Subcutaneous abdominal adipose tissue (tissue), 5 donors: ENCODE data around the gene ZFAND3.
A peak's percentile ranks its signal among the peaks of the same experiment; 100 is the strongest.

Experiments used
- H3K27ac ChIP-seq: one replicate; pipeline ENCODE4 v1.7.0; 2013; ENCODE audit warnings: low read depth, mild to moderate bottlenecking, inconsistent platforms, low read length, moderate library complexity
- H3K27me3 ChIP-seq, 5 donors: one replicate each; pipeline ENCODE4 v1.7.0; 2013; ENCODE audit warnings: low read length in 5 of 5, inconsistent platforms in 1 of 5; ENCODE audit not compliant: control insufficient read depth in 5 of 5, insufficient read depth in 4 of 5
- H3K36me3 ChIP-seq, 5 donors: one replicate each; pipeline ENCODE4 v1.7.0; 2013; ENCODE audit warnings: low read length in 5 of 5; ENCODE audit not compliant: control insufficient read depth in 5 of 5, insufficient read depth in 5 of 5
- H3K4me1 ChIP-seq, 5 donors: one replicate each; pipeline ENCODE4 v1.7.0; 2013; ENCODE audit warnings: low read length in 5 of 5, mild to moderate bottlenecking in 3 of 5, moderate library complexity in 1 of 5; ENCODE audit not compliant: control insufficient read depth in 5 of 5, insufficient read depth in 5 of 5
- H3K4me3 ChIP-seq, 5 donors: one replicate each; pipeline ENCODE4 v1.7.0; 2013; ENCODE audit warnings: low read length in 5 of 5, low read depth in 1 of 5
- H3K9ac ChIP-seq, 5 donors: one replicate each; pipeline ENCODE4 v1.7.0; 2013; ENCODE audit warnings: low read length in 5 of 5, mild to moderate bottlenecking in 4 of 5, moderate library complexity in 3 of 5
- H3K9me3 ChIP-seq, 5 donors: one replicate each; pipeline ENCODE4 v1.7.0; 2013; ENCODE audit warnings: low read length in 5 of 5; ENCODE audit not compliant: control insufficient read depth in 5 of 5
- donor health status: healthy.
- donor health status: healthy.
- donor health status: healthy.
- donor health status: healthy.
- donor health status: healthy.

The ZFAND3 gene

GRCh38 chr6:37783856-37784584 lies 35.5 kb upstream of the ZFAND3 start:
- Histone ChIP-seq H3K27me3 (peaks cover 0 to 22% (median 7%) of the 10 kb centered on the region in 5 donors), H3K9ac (peak overlapping the region; percentile 54 to 79 (median 64)), H3K4me3 (peak overlapping the region; percentile 65 to 85 (median 76)), H3K9me3 (no peaks in the 10 kb centered on the region), H3K36me3 (no peaks in the 10 kb centered on the region), H3K27ac (no peak overlapping the region), H3K4me1 (peaks cover 2 to 20% (median 17%) of the 10 kb centered on the region in 5 donors)

DNA sequence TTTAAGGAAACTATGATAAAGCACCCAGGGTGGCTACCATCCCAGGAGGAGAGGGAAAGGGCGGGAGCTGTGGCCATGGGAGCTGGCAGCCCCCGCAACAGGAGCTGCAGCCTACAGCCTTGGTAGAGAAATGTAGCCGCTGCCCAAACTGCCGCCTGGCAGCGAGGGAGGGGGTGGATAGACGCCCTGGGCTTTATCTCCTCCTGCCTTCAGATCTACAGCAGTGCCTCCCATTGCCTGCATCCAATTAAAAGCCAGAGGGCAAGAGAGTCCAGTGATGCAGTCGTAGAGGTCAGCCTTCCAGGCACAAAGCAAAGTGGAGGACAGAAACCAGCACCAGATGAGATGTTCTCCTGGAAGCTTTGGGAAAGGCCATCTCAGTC lies 35.0 kb upstream of the ZFAND3 start:
- Histone ChIP-seq H3K9me3 (no peaks in the 10 kb centered on the region), H3K4me3 (peak overlapping the region in 3 of 5 donors; percentile 65 to 79 (median 74)), H3K36me3 (no peaks in the 10 kb centered on the region), H3K27ac (no peak overlapping the region), H3K27me3 (peaks cover 0 to 22% (median 7%) of the 10 kb centered on the region in 5 donors), H3K9ac (peak overlapping the region in 1 of 5 donors; percentile 79), H3K4me1 (peaks cover 2 to 20% (median 17%) of the 10 kb centered on the region in 5 donors)

DNA sequence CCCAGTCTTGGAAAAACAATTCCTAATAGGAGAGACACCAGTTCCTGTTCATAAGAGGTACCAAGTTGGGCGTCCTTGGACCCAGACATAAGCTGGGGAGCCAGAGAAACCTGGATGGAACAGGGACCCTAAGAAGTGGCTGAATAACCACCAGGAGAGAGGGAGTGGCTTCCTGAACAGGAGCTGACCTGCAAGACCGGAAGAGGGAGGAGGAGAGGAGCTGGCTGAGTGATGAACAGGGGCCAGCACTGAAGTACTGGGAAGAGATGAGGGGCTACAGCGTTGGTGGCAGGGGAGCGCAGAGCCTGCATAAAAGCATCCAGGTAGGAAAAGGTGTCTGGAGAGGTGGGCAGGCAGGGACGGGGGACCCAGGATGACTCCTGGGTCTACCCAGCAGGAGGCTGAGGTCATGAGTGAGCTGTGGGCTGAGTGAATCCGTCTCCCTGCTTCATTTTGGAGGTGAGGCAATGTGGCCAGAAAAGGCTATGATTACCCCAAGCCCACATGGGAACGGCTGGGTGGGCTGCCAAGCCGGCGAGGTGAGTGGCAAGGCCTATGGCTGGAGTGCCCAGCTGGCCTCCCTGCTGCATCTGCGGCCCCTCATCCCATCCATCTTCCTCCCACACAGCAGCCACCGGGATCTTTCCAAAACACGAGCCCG lies 34.4 kb upstream of the ZFAND3 start:
- peaks cover 0 to 22% (median 7%) of the 10 kb centered on the region in 5 donors for H3K27me3 ChIP-seq
- H3K9ac ChIP-seq: no peak overlapping the region
- H3K9me3 ChIP-seq: no peaks in the 10 kb centered on the region
- no peaks in the 10 kb centered on the region for H3K36me3 ChIP-seq
- H3K27ac ChIP-seq: no peak overlapping the region
- no peak overlapping the region for H3K4me3 ChIP-seq
- peaks cover 2 to 20% (median 17%) of the 10 kb centered on the region in 5 donors for H3K4me1 ChIP-seq

GRCh38 chr6:37785663-37786270 lies 33.8 kb upstream of the ZFAND3 start:
- no peak overlapping the region for H3K4me3 ChIP-seq
- no peaks in the 10 kb centered on the region for H3K9me3 ChIP-seq
- no peak overlapping the region for H3K27ac ChIP-seq
- no peaks in the 10 kb centered on the region for H3K36me3 ChIP-seq
- H3K27me3 ChIP-seq: peaks cover 0 to 22% (median 7%) of the 10 kb centered on the region in 5 donors
- H3K9ac ChIP-seq: no peak overlapping the region
- peaks cover 2 to 22% (median 17%) of the 10 kb centered on the region in 5 donors for H3K4me1 ChIP-seq

- no peaks in the 10 kb centered on the region for H3K9me3 ChIP-seq
- H3K36me3 ChIP-seq: no peaks in the 10 kb centered on the region
- peaks cover 0 to 17% (median 7%) of the 10 kb centered on the region in 5 donors for H3K27me3 ChIP-seq
- no peak overlapping the region for H3K4me3 ChIP-seq
- no peak overlapping the region for H3K27ac ChIP-seq
- H3K9ac ChIP-seq: no peak overlapping the region
- H3K4me1 ChIP-seq: peaks cover 2 to 33% (median 24%) of the 10 kb centered on the region in 5 donors
Observed at GRCh38 chr6:37787216-37787615, 32.3 kb upstream of the ZFAND3 start.

DNA sequence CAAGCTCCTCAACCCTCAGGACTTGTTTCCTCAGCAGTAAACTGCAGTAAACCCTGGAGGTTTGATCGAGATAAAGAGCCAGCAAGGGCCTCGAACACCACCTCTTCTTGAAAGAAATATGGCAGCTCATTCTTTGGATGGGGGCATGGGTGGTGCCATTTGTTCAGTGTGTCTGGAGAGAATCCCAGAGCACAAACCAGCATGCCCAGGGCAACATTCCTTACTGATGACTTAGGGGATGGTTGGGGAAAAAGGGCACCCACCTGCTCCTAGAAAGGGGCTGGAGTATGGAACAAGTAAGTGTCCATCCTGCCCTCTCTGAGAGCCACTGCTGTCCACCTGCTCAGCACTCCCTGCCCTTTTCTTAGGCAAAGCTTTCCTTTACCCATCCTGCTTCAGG lies 31.3 kb upstream of the ZFAND3 start:
- Histone ChIP-seq H3K9ac (no peak overlapping the region), H3K4me1 (peaks cover under 1 to 27% (median 22%) of the 10 kb centered on the region in 5 donors), H3K4me3 (no peak overlapping the region), H3K27me3 (peaks cover 0 to 17% (median 7%) of the 10 kb centered on the region in 5 donors), H3K9me3 (no peaks in the 10 kb centered on the region), H3K27ac (no peak overlapping the region), H3K36me3 (no peaks in the 10 kb centered on the region)

DNA sequence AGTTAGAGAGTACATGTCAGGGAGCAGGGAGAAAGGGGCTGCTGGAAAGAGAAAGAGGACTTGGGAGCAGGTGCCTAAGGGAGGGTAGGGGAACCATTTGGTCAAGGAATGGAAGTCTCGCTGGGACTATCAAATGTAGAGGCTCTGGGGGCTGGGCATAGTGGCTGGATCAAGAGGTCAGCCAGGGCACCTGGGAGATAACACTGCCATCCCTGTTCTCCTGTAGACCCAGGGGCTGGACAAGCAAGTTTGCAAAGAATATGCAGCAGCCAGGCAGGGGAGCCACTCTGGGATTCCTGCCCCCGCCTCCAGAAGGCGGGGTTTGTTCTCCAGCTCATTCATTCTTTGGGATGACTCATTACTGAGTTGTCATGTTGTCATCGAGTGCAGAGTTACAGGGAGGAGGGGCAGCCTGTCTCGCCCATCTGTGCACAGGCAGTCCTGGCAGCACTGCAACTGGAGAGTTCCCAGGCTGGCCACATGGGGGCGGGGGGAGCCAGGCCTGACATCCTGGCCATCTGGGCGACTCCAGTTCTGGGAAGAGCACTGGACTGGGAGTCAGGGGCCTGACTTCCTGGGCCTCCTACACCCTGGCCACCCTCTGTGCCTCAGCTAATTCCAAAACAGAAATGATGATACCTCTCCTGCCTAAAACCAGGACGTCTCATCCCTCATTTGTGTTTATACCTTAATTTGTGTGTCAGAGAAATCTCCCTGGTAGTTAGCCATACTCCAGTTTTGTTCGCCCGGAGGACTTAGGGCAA lies 28.2 kb upstream of the ZFAND3 start:
- Histone ChIP-seq H3K4me1 (peaks cover 0 to 16% (median 11%) of the 10 kb centered on the region in 5 donors), H3K4me3 (no peak overlapping the region), H3K27me3 (no peaks in the 10 kb centered on the region), H3K27ac (no peak overlapping the region), H3K9me3 (no peaks in the 10 kb centered on the region), H3K9ac (peak overlapping the region in 1 of 5 donors; percentile 9), H3K36me3 (no peaks in the 10 kb centered on the region)

- Histone ChIP-seq H3K9me3 (no peaks in the 10 kb centered on the region), H3K4me1 (peaks cover 0 to 18% (median 11%) of the 10 kb centered on the region in 5 donors), H3K4me3 (no peak overlapping the region), H3K9ac (no peak overlapping the region), H3K27ac (no peak overlapping the region), H3K36me3 (no peaks in the 10 kb centered on the region), H3K27me3 (no peaks in the 10 kb centered on the region)
Observed at GRCh38 chr6:37792457-37793033, 27.0 kb upstream of the ZFAND3 start.

- H3K27ac ChIP-seq: no peak overlapping the region
- no peaks in the 10 kb centered on the region for H3K9me3 ChIP-seq
- H3K4me3 ChIP-seq: no peak overlapping the region
- peaks cover 0 to 18% (median 11%) of the 10 kb centered on the region in 5 donors for H3K4me1 ChIP-seq
- H3K36me3 ChIP-seq: no peaks in the 10 kb centered on the region
- H3K27me3 ChIP-seq: no peaks in the 10 kb centered on the region
- H3K9ac ChIP-seq: no peak overlapping the region
Observed at GRCh38 chr6:37793067-37793466, 26.5 kb upstream of the ZFAND3 start.
